AG10803 (cell line): ENCODE measurements around the gene ATP4A.

Experiments
- DNase-seq: peaks from one replicate; pipeline ENCODE4 v3.0.0; 2010; ENCODE audit warnings: low read depth
- H3K4me3 ChIP-seq: 2 replicates; pipeline ENCODE4 v1.5.1; 2011; ENCODE audit warnings: mild to moderate bottlenecking, low read length, control low read depth
- TF ChIP-seq, protein P1 (sequence below): conservative IDR thresholded peaks from 2 replicates; pipeline ENCODE4 v1.5.1; 2011; ENCODE audit warnings: mild to moderate bottlenecking, low read length, control low read depth, inconsistent platforms

The ATP4A gene

DNA sequence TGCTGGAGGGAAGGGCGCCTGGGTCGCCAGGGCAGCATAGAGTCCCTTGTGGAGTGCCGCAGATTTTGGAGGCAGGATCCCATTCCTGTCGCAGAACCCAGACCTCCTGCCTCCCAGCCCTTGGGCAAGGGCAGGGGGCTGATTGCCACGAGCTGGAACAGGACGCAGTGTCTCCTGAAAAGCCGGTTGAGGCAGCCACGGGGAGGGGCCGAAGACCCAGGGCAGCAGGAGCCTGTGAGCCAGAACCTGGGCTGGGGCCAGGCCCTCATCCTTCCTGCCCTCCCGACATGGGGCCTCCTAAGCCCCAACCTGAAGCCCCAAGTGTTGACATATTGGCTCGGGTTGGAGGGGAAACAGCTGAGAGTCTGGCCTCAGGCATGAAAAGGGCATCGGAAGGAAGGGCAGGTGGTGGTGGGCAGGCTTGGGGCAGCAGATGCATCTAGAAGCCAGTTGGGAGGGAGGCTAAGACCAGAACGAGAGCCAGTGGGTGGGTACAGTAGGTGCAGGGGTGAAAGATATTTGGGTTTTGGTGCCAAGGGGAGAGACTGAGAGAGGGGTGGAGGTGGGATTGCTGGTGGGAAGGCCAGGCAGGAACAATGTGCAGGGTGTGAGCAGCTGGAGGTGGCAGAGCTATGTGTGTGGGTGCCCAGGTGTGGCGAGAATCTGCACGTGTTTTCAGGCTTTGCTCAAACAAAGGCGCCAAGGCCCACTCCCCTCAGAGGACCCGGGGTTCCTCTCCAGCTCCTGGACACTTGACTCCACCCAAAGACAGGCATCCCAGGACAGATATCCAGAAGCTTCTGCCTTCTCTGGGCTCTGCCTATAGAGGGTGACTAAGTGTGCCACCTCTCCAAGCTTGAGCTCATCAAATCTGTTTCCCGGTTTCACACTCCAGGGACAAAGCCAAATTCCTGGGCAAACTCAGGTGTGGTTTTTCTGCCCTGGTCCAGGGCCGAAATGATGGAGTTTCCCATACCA, 33.9 kb downstream of the ATP4A start:
- no peak for DNase-seq
- TF ChIP-seq, protein P1, sequence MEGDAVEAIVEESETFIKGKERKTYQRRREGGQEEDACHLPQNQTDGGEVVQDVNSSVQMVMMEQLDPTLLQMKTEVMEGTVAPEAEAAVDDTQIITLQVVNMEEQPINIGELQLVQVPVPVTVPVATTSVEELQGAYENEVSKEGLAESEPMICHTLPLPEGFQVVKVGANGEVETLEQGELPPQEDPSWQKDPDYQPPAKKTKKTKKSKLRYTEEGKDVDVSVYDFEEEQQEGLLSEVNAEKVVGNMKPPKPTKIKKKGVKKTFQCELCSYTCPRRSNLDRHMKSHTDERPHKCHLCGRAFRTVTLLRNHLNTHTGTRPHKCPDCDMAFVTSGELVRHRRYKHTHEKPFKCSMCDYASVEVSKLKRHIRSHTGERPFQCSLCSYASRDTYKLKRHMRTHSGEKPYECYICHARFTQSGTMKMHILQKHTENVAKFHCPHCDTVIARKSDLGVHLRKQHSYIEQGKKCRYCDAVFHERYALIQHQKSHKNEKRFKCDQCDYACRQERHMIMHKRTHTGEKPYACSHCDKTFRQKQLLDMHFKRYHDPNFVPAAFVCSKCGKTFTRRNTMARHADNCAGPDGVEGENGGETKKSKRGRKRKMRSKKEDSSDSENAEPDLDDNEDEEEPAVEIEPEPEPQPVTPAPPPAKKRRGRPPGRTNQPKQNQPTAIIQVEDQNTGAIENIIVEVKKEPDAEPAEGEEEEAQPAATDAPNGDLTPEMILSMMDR: no peak
- no peak overlapping the region for H3K4me3 ChIP-seq

GRCh38 chr19:35528218-35529038, 35.0 kb downstream of the ATP4A start, which contains the start of gene SBSN:
Gene SBSN, minus strand, starts transcription at chr19:35528311. Its CDS starts 30 bp downstream, at chr19:35528281.
- TF ChIP-seq, protein P1: no peak
- H3K4me3 ChIP-seq: no peak within 1 kb of the TSS
- DNase-seq: peak; percentile 80

DNA sequence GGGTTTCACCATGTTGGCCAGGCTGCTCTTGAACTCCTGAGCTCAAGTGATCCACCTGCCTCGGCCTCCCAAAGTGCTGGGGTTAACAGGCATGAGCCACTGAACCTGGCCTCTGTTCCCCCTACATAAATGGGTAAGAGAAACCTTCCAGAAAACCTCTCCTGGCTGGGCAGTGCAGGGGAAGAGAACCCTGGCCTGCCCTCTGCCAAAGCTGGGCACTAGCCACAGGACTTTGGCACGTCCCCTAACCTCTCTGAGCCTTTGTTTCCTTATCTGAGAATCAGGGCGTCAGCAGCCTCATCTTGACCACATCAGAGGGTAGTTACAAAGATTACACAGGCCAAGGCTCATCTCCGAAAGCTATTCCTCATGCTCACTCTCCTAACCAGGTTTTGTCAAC, 37.6 kb downstream of the ATP4A start:
- TF ChIP-seq, protein P1: no peak
- no peak for DNase-seq
- H3K4me3 ChIP-seq: no peak overlapping the region

DNA sequence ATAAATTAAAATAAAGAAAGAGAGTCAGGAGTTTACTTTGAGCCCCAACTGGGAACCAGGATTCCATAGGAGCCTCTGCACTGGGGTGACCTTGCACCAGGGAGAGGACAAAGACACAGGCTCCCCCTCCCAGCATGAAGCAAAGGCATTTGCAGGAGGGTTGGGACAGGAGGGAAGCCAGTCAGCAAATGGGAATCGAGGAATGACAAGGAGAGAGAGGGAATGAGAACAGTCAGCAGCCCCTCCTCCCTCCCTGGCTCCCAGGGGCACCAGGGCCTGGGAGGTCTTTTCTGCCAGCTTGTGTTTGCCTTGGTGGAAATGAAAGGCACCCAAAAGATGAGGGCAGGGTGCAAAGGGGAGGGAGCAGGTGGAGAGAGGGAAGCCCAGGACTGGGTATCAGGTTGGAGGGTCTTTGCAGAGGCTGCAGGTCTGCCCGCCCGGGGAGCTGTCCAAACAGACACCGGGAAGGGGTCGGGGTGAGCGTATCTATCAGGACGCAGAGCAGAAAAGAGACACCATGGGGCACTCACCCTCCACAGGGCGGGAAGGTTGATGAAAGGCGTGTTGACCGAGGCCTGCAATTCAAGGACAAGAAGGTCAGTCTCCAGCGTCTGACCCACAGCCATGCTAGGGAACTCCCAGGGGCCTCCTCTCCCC, 39.1 kb downstream of the ATP4A start:
- no peak for DNase-seq
- TF ChIP-seq, protein P1: no peak
- no peak overlapping the region for H3K4me3 ChIP-seq

DNA sequence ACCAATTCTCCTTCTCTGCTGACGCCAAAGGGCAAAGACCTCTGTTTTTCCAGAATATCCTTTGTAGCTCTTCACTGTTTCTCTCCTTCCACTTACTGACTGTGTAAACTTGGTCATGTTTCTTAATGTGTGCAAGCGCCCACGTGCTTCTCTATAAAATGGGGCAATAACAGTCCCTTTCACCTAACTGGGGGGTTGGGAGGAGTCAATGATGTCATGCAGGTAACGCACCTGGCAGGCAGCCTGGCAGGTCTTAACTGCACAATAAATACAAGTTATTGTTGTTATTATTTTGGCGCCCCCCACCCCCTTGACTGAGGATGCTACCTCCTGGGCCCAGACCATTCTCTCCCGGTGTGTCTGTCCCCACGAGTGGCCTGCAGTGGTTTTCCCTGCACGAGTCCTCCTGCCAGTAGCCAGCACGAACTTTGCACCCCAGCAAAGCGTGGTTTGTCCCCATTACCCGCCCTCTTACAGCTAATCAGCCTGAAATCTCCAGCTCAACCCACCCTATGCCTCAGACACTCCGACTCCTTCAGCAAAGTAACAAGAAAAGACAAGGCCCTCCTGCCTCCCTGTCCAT, 40.6 kb downstream of the ATP4A start:
- no peak overlapping the region for H3K4me3 ChIP-seq
- TF ChIP-seq, protein P1: no peak
- DNase-seq: no peak

- TF ChIP-seq, protein P1: no peak
- DNase-seq: no peak
- no peak overlapping the region for H3K4me3 ChIP-seq
Observed at GRCh38 chr19:35521124-35521743, 42.2 kb downstream of the ATP4A start.
